ENCODE results near the gene GOSR2. TPM values are rescaled to one million over a fixed set of nuclear protein-coding genes. Genes with fewer than 3 reads are reported as not detected.

GOSR2 gene
- total and polyA plus RNA-seq, 2 of the 8 experiments (the other 6 are each of a cell fraction or from before 2014, with no cell fraction given), result 28.2 to 36.2 TPM

DNA sequence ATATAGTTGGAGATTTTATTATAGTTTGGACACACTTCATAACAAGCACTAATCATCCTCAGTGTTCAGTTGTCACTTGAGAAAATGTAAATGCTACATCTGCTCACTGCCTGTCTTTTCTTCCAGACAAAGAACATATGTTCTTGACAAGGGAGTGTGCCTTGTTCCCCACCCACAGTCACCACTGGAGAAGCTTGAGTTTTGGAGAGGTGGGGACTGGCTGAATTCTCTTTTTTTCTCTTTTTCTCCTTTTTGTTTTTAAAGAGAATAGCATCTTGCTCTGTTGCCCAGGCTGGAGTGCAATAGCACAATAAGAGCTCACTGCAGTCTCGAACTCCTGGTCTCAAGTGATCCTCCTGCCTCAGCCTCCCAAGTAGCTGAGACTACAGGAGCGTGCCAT, 40.6 kb downstream of the GOSR2 start:
- Histone ChIP-seq H4K5ac (ENCODE audit: insufficient read length, low read depth, low read length) (no peak overlapping the region), H2BK15ac (ENCODE audit: low read length) (no peak overlapping the region), H3K79me1 (ENCODE audit: low read depth, low read length) (no peaks in the 10 kb centered on the region), H3K79me2 (ENCODE audit: control insufficient read depth in 1 of 2, insufficient read depth in 2 of 2, low read length in 2 of 2) (no peaks in the 10 kb centered on the region), H3K9ac (replicated peaks in 1 of 4; ENCODE audit: extremely low read depth in 1 of 4, low read depth in 3 of 4, low read length in 3 of 4) (no peak overlapping the region), H4K20me1 (replicated peaks in 1 of 2; ENCODE audit: control insufficient read depth in 1 of 2, insufficient read depth in 2 of 2, low read length in 2 of 2) (peaks cover 0 to 1% of the 10 kb centered on the region in 2 experiments), H2BK5ac (ENCODE audit: low read depth, low read length) (no peak overlapping the region), H3K4me1 (replicated peaks in 1 of 4; ENCODE audit: control insufficient read depth in 3 of 4, insufficient read depth in 4 of 4, low read length in 3 of 4) (no peaks in the 10 kb centered on the region), H2AK5ac (ENCODE audit: low read depth, low read length) (no peak overlapping the region), H2BK20ac (ENCODE audit: low read length) (no peak overlapping the region), H2BK12ac (ENCODE audit: low read depth, low read length) (no peak overlapping the region), H3K18ac (ENCODE audit: extremely low read depth, low read length) (no peak overlapping the region), H3K27ac (ENCODE audit: low read depth, low read length) (no peak overlapping the region), H3K4ac (replicated peaks; ENCODE audit: insufficient read length, low read depth, low read length) (no peak overlapping the region), H3K23me2 (ENCODE audit: low read depth, low read length) (no peaks in the 10 kb centered on the region), H3K14ac (ENCODE audit: insufficient read length) (no peak overlapping the region), H3K4me2 (ENCODE audit: insufficient read depth in 1 of 2, low read depth in 2 of 2, low read length in 2 of 2) (no peak overlapping the region), H3K4me3 (ENCODE audit: extremely low read depth in 1 of 4, insufficient read depth in 2 of 4, low read depth in 3 of 4, low read length in 4 of 4) (no peak overlapping the region), H3K27me3 (replicated peaks in 1 of 4; ENCODE audit: control insufficient read depth in 3 of 4, extremely low read depth in 1 of 4, insufficient read depth in 3 of 4, low read length in 3 of 4) (0 out of 7 replicates have a peak, but pooled peaks cover 0 to 2% (median 0%) of the 10 kb centered on the region in 4 experiments), H4K91ac (replicated peaks; ENCODE audit: insufficient read length, low read length) (no peak overlapping the region), H3K36me3 (ENCODE audit: control insufficient read depth in 2 of 4, insufficient read depth in 4 of 4, low read length in 3 of 4) (no peaks in the 10 kb centered on the region; a peak in 1 of 8 replicates), H2BK120ac (replicated peaks; ENCODE audit: low read depth, low read length) (no peak overlapping the region), H2AFZ (ENCODE audit: low read length) (no peak overlapping the region), H3K56ac (replicated peaks; ENCODE audit: insufficient read length, low read depth, low read length) (no peak overlapping the region), H3K9me3 (ENCODE audit: insufficient read depth in 2 of 2, low read depth in 1 of 2, low read length in 1 of 2) (peaks cover 0 to 6% of the 10 kb centered on the region in 2 experiments; a peak in 3 of 4 replicates), H4K8ac (ENCODE audit: extremely low read depth, insufficient read depth, low read length) (no peak overlapping the region), H3K23ac (ENCODE audit: insufficient read length) (no peak overlapping the region)
- no peak for FAIRE-seq
- no peak for DNase-seq (ENCODE audit: low read depth in 1 of 2, low spot score in 2 of 2)
- TF ChIP-seq CHD1 (IDR thresholded peaks at IDR 0.05; ENCODE audit: low read depth, low read length) (no peak), ASH2L (IDR thresholded peaks at IDR 0.05; ENCODE audit: low read length) (no peak), HDAC6 (IDR thresholded peaks at IDR 0.05; ENCODE audit: low read depth, low read length) (no peak)
- POLR2A ChIA-PET (ENCODE audit: partially characterized antibody), result interaction anchor here (1.5 kb wide), 1 partner anchor 20 kb away, joined by 3 read pairs; no protein-coding TSS in a partner anchor
- 68% methylated on average over 2 of the region's 2 CpGs; no CpG with 5 or more reads in 1 of the 2 experiments for WGBS, 2 experiments (ENCODE audit: extremely low coverage in 1 of 2, insufficient coverage in 1 of 2, insufficient read length in 1 of 2, insufficient replicate concordance in 2 of 2, low coverage in 1 of 2, low lambda C conversion rate in 2 of 2, missing lambda C conversion rate in 1 of 2)
- CTCF ChIA-PET (ENCODE audit: partially characterized antibody), result interaction anchor here (0.7 to 4.7 kb wide), 3 partner anchors 13 to 38 kb away, joined by 3 to 20 read pairs (median 18); no protein-coding TSS in a partner anchor
